D721Med (cell line): Measurements from ENCODE around the gene ELF5.
A peak's percentile ranks its signal among the peaks of the same experiment; 100 is the strongest.

Experiments
- DNase-seq: peaks from one replicate; pipeline ENCODE4 v3.0.0; 2011; ENCODE audit warnings: low spot score; ENCODE audit not compliant: insufficient read length
- FAIRE-seq: peaks from 2 replicates; lab custom pipeline; 2011; peaks lifted over from hg19 to GRCh38; lab: Jason Lieb, UNC
- CTCF ChIP-seq: IDR thresholded peaks from 2 replicates; pipeline ENCODE4 v1.5.1; 2012; ENCODE audit warnings: mild to moderate bottlenecking, control low read depth; ENCODE audit not compliant: insufficient read depth; ENCODE audit errors: missing control alignments

The ELF5 gene

GRCh38 chr11:34513682-34514449, at the start of gene ELF5:
Gene ELF5, minus strand, starts transcription at chr11:34513794. Its CDS starts 8,045 bp downstream, at chr11:34505749.
- no peak for TF ChIP-seq CTCF
- FAIRE-seq (no peak), DNase-seq (no peak)

- TF ChIP-seq CTCF: no peak
- FAIRE-seq (no peak), DNase-seq (no peak)
Measured at GRCh38 chr11:34562976-34563375, 49.4 kb upstream of the ELF5 start.

- FAIRE-seq (no peak), DNase-seq (no peak)
- no peak for TF ChIP-seq CTCF
Measured at GRCh38 chr11:34560511-34560910, 46.9 kb upstream of the ELF5 start.

GRCh38 chr11:34558673-34559072, 45.1 kb upstream of the ELF5 start:
- TF ChIP-seq CTCF: no peak
- DNase-seq (no peak), FAIRE-seq (no peak)

- DNase-seq: no peak
- no peak for TF ChIP-seq CTCF
- FAIRE-seq: peak; percentile 32
Measured at GRCh38 chr11:34558211-34558610, 44.6 kb upstream of the ELF5 start.

GRCh38 chr11:34552270-34552669, 38.7 kb upstream of the ELF5 start:
- FAIRE-seq: no peak
- TF ChIP-seq CTCF: no peak
- DNase-seq: no peak

- FAIRE-seq (no peak), DNase-seq (no peak)
- TF ChIP-seq CTCF: no peak
Measured at GRCh38 chr11:34549271-34549670, 35.7 kb upstream of the ELF5 start.
